GM18861 (cell line): ENCODE measurements around the gene ZNF75A.

Experiments
- ATAC-seq: cut with Tn5 transposase; IDR thresholded peaks from one replicate; pipeline ENCODE4 v1.9.1; 2021; ENCODE audit not compliant: unreplicated experiment

ZNF75A gene

GRCh38 chr16:3285131-3285530, 20.2 kb upstream of the ZNF75A start:
- ATAC-seq: no peak

GRCh38 chr16:3289998-3290673, 15.2 kb upstream of the ZNF75A start:
- ATAC-seq: no peak

- ATAC-seq: no peak
Measured at GRCh38 chr16:3292604-3293003, 12.7 kb upstream of the ZNF75A start.

- ATAC-seq: no peak
Measured at GRCh38 chr16:3295209-3295608, 10.1 kb upstream of the ZNF75A start.

- ATAC-seq: no peak
Measured at GRCh38 chr16:3295783-3296182, 9.5 kb upstream of the ZNF75A start.

GRCh38 chr16:3304370-3304769, 927 bp upstream of the ZNF75A start:
- ATAC-seq: no peak

- ATAC-seq: no peak
Measured at GRCh38 chr16:3306078-3306477, 781 bp downstream of the ZNF75A start.

- no peak for ATAC-seq
Measured at GRCh38 chr16:3311496-3311895, 6.2 kb downstream of the ZNF75A start.

GRCh38 chr16:3317315-3317999, 12.2 kb downstream of the ZNF75A start:
- ATAC-seq: no peak

- ATAC-seq: no peak
Measured at GRCh38 chr16:3321816-3322215, 16.5 kb downstream of the ZNF75A start.

GRCh38 chr16:3327514-3327913, 22.2 kb downstream of the ZNF75A start:
- ATAC-seq: no peak

GRCh38 chr16:3328104-3328503, 22.8 kb downstream of the ZNF75A start:
- no peak for ATAC-seq

GRCh38 chr16:3328643-3329042, 23.3 kb downstream of the ZNF75A start:
- ATAC-seq: no peak

- ATAC-seq: no peak
Measured at GRCh38 chr16:3346041-3346440, 40.7 kb downstream of the ZNF75A start.

GRCh38 chr16:3347586-3347985, 42.3 kb downstream of the ZNF75A start:
- ATAC-seq: no peak

- ATAC-seq: no peak
Measured at GRCh38 chr16:3348547-3349167, 43.4 kb downstream of the ZNF75A start.

- ATAC-seq: no peak
Measured at GRCh38 chr16:3349175-3349574, 43.9 kb downstream of the ZNF75A start.

- no peak for ATAC-seq
Measured at GRCh38 chr16:3355589-3355988, 50.3 kb downstream of the ZNF75A start, which contains the start of gene OR2C1. OR2C1 (plus strand) TSS chr16:3355889; CDS start chr16:3355941, 52 bp downstream.

- ATAC-seq: no peak
Measured at GRCh38 chr16:3356118-3356517, 50.8 kb downstream of the ZNF75A start.

GRCh38 chr16:3358871-3359270, 53.6 kb downstream of the ZNF75A start:
- no peak for ATAC-seq

GRCh38 chr16:3362931-3363330, 57.6 kb downstream of the ZNF75A start:
- no peak for ATAC-seq

GRCh38 chr16:3363793-3364192, 58.5 kb downstream of the ZNF75A start:
- no peak for ATAC-seq
